Forelimb muscle (tissue), 1 donor: ENCODE results near the gene COG1. TPM values are rescaled to one million over a fixed set of nuclear protein-coding genes. Genes with fewer than 3 reads are reported as not detected.

ENCODE experiments used
- DNase-seq: peaks from one replicate; pipeline ENCODE4 v3.0.0-alpha.2; 2013; ENCODE audit warnings: low read depth
- polyA plus RNA-seq: library from polyadenylated mRNA; unstranded; fragments of 120-200 nt; gene quantifications from one replicate; pipeline ENCODE4 v1.2.1, GENCODE V29; 2013; ENCODE audit not compliant: insufficient read length

The COG1 gene
- polyA plus RNA-seq, 1 donor: 32.9 TPM

DNA sequence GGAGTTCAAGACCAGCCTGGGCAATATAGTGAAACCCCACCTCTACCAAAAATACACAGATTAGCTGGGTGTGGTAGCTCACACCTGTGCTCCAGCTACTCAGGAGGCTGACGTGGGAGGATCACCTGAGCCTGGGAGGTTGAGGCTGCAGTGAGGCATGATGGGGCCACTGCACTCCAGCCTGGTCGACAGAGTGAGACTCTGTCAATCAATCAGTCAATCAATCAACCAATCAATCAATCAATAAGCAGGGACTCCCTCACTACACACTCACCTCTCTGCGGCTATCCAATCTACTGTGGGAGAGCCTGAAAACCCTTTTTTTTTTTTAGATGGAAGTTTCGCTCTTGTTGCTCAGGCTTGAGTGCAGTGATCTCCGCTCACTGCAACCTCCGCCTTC, 37.2 kb downstream of the COG1 start:
- DNase-seq: no peak

DNA sequence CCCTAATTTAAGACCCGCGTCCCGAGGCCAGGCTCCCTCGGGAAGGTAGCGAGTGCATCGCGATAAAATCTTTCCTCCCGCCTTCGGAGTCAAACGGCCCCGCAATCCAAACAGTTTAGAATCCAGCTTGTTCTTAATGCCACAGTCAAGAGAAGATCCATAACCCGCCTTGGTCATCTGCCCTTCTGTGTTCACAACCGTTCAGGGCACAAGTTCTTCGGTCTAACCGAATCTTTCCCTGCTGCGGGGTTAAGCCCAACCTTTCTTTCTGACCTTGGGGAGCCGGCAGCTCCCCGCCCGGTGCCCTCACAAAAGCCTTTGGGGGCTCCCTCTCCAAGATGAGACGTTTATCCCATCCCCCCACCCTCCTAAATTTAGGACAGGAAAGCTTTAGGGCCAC, 38.5 kb downstream of the COG1 start:
- DNase-seq: no peak

DNA sequence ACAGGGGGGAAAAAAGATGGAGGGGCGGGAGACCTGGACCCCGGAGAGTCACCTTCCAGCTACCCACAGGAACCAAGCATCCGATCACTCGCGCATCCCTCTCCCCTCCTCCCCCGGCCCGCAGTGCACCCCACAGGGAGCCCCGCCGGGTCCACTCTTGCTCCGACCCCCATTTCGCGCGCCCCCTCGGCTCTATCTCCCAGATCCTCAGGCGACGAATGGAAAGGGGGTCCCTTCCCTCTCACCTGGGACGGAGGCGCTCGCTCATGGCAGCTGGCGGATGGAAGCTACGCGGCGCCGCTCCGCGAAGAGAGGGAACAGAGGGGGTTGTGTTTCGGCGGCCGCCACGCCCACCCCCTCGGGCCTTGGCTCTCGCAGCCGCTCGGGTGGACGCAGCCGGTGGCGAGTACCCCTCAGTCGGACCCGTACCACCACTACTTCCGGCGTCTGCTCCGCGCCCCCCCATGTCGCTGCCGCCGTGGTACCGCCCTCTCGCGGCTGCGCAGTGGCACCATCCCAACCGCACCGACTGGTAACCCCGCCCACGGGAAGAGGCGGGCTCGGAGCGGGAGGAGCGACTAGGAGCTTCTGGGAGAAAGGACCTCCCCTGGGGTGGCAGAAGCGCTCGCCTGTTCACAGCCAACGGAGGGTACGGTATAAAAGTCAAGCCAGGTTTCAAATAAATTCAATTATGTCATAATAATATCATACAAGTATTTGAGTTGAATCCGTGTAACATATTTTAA, 39.2 kb downstream of the COG1 start:
- peak; percentile 83 for DNase-seq

DNA sequence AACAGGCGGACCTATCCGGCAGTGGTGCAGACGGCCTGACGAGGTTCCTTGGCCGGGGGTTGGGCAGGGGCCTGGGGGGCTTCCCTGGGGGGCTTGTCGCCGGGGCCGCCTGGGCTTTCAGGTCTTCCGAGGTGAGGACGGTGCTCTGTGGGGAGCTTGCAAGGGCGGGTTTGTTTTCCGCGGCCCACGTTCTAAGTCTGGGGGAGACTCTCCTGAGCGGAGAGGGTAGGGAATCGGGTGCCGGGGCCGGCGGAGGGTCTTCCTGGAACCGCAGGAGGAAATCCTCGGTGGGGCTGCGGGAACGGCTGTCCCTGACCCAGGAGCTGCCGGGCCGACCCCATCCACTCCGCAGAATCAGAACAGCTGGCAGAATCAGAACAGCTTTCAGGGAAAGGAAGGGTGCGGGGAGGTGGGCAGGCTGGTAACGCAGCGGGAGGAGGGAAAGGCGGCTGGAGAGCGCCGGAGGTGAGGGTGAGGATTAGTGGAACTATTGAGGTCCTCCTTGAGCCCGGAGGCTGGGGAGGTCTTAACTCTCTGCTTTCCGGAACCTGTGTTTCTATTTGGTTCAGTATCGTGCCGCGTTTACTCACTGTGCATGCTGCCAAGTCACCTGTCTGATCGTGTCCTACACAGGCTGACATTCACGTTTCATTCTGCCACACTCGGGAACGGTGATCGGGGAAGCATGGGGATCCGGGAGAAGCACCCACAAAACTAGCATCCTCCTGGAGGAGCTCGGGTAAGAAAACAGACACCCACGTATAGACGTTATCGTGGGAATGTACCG, 39.9 kb downstream of the COG1 start:
- no peak for DNase-seq

DNA sequence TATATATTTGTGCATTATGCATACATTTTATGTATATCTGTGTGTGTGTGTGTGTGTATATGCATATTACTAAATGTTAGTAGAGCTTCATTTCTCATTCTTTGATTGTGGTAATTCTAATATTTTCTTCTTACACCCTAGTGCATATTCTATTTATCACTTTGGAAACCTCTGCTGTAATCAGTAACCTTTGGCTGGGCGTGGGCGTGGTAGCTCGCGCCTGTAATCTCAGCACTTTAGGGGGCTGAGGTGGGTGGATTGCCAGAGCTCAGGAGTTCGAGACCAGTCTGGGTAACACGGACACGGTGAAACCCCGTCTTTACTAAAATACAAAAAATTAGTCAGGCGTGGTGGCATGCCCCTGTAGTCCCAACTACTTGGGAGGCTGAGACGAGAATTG, 41.9 kb downstream of the COG1 start:
- DNase-seq: no peak

DNA sequence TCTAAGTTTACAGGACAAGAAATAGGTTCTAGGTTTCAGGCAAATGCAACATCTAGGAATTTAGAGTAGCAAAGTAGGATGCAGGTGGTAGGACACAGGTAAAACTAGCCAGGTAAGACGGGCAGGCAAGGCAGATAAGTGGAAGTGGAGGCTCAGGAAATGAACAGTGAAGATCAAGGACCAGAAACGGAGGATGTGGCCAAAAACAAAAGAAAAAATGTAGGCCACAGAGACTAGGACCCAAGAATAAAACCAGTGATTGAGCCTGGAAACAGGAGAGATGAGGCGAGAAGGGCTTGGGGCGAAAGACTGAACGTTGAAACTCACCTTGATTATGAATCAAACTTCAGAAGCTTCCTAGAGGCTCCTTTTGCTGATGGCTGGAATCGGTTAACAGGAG, 44.9 kb downstream of the COG1 start:
- no peak for DNase-seq

DNA sequence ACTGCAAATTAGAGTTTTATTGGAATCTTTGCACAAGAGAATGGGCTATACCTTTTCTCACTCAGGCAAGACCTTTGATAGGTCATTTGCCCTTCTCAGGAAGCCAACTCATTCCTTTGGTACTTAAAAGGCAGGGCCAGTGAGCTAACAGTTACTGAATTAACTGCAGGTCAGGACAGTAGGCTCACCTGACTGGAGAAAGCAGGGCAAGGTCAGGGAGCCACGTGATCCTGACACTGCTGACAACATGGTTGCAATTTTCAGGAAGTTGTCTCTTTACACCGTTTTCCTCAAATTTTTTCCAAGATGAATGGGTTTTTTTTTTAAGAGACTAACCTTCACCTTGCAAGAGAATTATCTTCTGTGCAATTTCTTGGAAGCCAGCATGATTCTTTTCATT, 47.7 kb downstream of the COG1 start:
- no peak for DNase-seq

DNA sequence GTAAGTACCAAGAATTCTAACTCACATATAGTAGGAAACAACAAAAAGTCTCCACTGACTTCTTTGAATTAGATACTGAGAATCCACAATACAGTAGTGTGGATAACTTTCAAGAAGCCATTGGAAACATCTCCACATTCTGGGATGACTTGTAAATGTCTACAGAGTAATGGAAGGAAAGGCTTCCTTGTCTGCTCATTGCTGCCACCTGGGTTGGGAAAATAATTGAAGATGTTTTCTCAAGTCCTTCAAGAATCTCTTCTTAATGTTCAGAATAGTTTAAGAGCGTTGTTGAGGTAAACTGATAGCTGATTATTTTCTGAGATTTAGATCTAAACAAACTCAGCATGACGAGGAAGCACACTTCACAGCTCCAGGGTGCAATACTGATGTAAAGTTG, 54.9 kb downstream of the COG1 start:
- DNase-seq: no peak

DNA sequence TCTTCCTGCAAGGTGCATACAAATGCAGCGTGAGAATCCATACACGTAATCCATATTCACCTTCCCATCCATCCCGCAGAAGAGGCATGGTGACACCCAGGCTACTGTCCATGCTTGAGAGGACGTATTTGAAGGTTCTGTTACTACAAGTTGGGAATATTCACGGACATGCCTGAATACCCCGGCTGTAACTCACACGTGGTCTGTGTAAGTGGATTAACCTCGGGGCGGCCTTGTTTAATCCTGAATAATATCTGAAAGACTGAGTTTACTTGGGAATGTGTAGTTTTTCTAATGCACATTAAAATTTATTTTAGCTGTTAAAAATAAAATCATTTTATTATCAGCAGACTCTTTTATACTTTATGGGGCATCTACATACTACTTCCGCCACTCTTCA, 55.7 kb downstream of the COG1 start:
- DNase-seq: no peak

DNA sequence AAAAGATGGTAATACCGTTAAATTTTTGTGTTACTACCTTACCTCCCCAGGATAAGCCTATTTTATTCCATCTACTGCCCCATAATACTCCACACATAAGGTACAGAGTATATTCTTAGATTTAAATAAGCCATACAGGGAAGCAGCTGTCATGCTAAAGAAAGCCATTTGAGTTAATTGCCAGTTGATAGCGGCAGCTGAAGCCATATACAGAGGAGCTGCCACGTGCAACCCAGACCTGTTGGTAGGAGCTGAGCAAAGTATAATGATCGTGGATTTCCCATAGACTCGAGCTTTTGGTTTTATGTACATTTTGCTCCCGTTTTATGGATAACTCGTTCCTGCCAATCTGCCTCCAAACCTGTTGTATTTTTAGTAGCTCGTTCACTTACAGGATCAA, 56.8 kb downstream of the COG1 start:
- no peak for DNase-seq

DNA sequence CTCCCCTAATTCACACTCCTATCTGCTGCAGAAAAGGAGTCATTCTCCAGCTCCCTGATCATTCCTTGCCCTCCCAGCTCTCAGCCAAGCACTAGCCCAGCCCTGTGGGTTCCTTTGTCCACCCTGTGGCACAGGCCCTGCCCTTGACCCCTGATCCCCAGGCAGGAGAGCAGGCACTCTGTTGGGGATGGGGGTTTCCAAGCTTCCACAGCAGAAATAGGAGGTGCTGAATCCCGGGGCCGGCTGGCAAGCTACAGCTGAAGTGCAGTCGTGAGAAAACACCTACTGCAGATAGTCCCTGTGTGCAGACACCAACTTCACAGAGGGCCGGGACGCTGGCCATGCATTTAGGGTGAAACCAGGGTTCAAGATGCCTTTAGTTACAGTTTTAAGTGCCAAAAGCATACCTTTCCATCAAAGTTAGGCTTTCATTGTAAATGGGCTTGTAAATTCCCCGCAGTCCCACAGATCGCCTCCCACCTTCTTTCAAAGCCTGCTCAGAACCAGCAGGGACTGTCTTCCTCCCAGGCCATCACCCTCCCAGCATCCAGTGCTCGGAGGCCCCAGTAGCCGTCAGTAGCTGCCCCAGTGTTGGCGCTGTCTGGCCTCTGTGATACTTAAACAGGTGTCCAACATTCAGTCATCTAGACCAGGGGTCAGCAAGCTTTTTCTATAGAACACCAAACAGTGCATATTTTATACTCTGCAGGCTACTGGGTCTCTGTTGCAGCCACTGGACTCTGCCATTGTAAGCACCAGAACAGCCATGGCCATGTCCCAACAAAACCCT, 58.2 kb downstream of the COG1 start:
- no peak for DNase-seq

DNA sequence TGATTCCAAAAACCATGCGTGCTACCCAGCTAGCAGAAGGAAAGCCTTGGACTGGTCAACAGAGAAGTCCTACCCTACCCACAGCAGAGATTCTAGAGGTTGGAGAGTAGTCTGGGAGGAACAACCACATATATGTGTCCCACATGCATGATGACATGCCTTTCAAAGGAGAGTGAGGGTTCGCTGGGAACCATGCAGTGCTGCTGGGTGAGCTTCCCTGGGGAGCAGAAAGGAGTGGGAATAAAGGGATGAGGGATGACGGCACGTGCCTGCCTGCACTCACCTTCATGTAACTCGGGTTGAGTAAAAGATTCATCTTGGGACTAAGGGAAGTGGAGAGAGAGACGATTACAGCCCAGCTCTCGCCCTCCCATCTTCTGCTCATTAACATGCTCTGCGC, 59.0 kb downstream of the COG1 start:
- no peak for DNase-seq

DNA sequence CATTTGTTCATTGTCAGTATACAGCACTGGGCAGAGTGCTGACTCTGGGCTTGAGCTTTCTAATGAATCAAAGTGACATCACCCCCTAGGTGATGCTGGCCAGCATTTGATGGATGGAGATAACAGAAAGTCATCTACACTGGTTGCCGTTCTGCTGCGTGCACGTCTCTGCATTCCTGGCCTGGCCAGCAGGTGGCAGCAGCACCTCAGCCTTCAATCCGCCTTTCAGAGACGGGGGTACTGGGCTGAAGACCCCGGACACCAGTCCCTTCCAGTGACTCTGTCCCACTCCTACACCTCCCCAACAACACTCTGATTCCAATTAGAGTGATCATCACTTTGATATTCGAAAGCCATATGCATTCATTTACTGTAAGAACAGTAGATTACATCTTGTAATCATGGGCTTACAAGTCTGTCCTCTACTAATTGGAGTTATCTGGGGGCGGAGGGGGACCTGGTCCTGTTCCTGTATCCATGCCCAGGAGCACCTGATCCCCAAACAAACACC, 62.9 kb downstream of the COG1 start:
- DNase-seq: no peak

DNA sequence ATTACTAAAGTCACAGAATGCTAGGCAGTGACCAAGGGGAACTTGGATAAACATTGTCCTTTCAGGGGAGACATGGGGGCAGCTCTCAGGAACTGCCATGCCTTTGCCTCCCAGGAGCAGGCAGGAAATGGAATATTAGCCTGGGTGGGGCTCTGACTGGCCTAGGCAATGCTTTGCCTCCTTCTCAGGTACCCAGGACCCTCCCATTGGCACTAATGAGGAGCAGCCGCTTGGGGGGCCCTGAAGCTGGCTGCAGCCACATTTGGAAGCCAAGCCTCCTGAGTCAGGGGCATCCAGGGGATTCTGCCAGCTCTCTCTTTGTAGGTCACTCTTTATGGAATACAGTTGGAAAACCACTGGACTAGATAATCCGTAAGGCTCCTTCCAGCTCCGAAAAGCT, 63.4 kb downstream of the COG1 start:
- no peak for DNase-seq

DNA sequence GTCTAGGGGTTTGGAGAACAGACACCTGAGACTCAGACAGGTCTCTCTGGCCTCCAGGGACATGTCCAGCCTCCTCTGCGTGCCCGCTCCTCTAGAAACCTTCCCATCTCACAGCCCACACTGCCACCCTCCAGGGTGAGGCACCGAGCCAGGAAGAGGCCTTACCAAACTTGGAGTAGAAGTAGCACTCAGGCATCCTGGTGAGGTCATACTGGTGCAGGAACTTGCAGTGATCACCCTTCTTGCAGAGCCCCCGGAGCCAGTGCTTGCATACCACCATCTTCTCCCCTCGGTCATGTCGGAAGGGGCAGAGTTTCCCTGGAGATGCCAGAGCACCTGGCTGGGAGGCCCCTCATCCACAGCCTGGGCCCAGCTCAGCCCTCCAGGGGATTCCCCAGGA, 64.7 kb downstream of the COG1 start:
- no peak for DNase-seq

Other genes starting within 250 kb of the COG1 start
- 11.9 TPM for gene SLC39A11, start 100.4 kb upstream of the COG1 start, polyA plus RNA-seq
- gene SSTR2, start 28.0 kb upstream of the COG1 start, polyA plus RNA-seq: 0.54 TPM
- gene CPSF4L, start 68.8 kb downstream of the COG1 start, polyA plus RNA-seq: not detected
- gene CDC42EP4, start 118.9 kb downstream of the COG1 start, polyA plus RNA-seq: 19.5 TPM